Measurements from ENCODE around the gene GMIP.
A peak's percentile ranks its signal among the peaks of the same experiment; 100 is the strongest.

GMIP gene

DNA sequence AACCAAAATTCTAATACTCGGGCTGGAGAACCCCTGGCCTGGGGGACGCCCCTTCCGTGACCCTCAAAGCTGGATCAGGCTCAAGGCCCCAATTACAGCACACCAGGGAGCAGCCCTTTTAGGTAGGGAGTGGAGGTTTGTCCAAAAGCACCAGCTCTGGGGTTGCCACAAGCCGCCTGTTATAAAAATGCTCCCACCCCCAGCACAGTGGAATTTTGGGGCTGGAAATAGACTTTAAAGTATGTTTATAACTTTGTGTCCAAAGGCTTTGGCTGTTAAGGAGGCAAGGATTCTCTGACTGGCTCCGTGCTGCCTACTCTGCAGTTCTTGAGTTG is 564 bp upstream of the GMIP start:
- H3K4me3 ChIP-seq (ENCODE audit: low read depth, low read length): peak overlapping the region; percentile 93
- TF ChIP-seq, protein P1, sequence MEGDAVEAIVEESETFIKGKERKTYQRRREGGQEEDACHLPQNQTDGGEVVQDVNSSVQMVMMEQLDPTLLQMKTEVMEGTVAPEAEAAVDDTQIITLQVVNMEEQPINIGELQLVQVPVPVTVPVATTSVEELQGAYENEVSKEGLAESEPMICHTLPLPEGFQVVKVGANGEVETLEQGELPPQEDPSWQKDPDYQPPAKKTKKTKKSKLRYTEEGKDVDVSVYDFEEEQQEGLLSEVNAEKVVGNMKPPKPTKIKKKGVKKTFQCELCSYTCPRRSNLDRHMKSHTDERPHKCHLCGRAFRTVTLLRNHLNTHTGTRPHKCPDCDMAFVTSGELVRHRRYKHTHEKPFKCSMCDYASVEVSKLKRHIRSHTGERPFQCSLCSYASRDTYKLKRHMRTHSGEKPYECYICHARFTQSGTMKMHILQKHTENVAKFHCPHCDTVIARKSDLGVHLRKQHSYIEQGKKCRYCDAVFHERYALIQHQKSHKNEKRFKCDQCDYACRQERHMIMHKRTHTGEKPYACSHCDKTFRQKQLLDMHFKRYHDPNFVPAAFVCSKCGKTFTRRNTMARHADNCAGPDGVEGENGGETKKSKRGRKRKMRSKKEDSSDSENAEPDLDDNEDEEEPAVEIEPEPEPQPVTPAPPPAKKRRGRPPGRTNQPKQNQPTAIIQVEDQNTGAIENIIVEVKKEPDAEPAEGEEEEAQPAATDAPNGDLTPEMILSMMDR (IDR thresholded peaks at IDR 0.05; ENCODE audit: insufficient read depth, low read depth, low read length, missing control alignments): no peak
- no peak for DNase-seq (ENCODE audit: low read depth)

DNA sequence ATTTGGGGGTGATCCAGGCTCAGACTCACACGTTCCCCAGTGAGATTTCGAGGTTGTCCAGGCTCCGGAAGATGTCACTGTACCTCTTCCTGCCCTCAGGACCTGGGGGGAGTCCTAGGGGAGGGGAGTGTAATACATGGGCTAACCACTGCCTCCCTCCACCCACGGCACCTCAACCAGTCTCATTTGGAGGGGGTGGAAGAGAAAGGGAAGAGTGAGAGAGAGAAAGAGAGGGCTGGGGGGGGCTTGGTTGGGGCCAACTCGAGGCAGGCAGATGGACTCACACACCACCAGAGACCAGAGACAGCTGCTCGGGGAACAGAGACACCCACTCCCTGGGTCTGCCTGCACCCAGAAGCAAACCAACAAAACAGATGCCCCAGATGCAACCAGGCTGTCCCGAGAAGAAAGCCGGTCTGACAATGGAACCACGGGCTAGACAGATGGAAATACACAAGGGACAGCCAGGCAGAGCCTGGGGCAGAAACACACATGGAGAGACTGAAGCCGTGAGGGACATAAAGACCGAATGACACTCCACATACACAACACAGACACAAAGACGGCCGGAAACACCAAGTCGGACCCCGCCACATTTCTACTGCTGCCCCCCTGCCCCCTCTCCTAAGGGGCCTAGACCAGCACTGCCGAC is 825 bp downstream of the GMIP start:
- TF ChIP-seq, protein P1 (IDR thresholded peaks at IDR 0.05; ENCODE audit: insufficient read depth, low read depth, low read length, missing control alignments): no peak
- H3K4me3 ChIP-seq (ENCODE audit: low read depth, low read length): peak overlapping the region; percentile 93
- peak; percentile 72 for DNase-seq (ENCODE audit: low read depth)

DNA sequence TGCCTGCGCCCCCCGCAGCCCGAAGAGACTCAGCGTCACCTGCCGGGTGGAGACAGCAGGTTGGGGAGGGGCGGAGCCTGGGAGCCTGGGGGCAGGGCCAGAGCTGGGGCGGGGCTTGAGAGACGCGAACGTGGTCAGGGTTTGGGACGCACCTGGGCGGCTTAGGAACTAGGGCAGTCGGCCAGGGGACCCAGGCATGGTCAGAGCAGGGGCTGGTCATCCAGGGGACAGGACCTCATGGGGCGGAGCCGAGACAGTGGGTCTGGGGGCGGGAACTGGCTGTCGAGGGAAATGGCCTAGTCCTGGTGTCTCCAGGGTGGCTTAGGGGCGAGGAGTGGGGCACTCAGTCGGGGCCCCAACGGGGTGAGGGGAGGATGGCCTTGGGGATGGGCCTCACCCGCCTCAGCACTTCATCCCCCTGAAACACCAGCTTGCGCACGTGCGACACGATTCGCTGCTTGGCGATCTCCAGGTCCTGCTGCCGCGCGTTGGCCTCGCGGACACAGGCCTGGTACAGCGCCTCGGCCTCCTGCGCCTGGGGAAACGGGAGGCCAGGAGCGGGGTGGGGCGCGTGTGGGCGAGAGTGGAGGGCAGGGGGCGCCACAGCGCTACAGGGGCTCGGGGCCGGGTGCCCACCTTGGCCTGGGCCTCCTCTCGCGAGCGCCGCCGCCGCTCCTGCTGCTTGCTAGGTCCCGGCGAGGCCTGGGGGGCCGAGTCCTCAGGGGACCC is 5.8 kb downstream of the GMIP start:
- TF ChIP-seq, protein P1 (IDR thresholded peaks at IDR 0.05; ENCODE audit: insufficient read depth, low read depth, low read length, missing control alignments): no peak
- no peak for DNase-seq (ENCODE audit: low read depth)
- no peak overlapping the region for H3K4me3 ChIP-seq (ENCODE audit: low read depth, low read length)

DNA sequence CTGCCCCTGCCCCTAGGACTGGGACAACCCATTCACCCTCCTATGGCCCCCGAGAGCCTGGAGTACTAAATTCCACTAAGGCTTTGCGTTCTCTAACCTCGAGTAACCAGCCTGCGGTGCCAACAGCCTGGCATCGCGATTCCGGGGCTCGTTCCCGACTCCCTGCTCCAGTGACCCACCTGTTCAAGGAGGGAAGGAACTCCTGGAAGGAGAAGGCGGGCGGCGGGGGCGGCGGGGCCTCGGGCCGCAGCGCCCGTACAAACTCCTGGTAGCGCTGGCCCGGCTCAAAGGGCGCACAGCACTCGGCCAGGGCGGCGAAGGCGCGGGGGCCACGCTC is 6.3 kb downstream of the GMIP start:
- DNase-seq (ENCODE audit: low read depth): no peak
- no peak overlapping the region for H3K4me3 ChIP-seq (ENCODE audit: low read depth, low read length)

DNA sequence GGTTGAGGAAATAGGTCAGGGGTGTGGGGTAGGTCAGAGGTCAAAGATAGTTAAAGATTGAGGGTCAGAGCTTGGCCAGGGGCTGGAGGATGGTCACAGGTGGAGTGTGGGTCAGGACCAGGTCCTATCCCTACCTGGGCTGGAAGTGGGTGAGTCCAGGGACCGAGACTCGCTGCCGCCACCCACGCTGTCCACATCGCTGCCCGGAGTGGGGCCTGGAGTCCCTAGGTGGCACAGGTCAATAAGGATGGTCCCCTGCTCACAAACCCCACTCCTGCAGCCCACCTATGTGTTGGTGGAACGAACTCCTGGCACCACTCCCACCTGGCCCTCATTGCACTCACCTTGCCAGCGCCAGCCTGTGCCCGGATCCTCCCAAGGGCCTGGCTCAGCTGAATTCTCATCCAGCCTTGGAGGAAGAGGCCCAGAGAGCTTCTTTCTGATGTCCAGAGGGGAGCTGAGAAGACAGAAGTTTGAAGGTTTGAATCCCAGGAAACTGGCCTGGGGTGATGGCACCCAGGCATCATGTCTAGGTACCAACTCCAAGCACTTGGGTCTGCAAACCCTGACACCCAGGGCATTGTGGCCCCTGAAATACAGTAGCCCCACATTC is 6.8 kb downstream of the GMIP start:
- no peak for DNase-seq (ENCODE audit: low read depth)
- H3K4me3 ChIP-seq (ENCODE audit: low read depth, low read length): no peak overlapping the region
- TF ChIP-seq, protein P1 (IDR thresholded peaks at IDR 0.05; ENCODE audit: insufficient read depth, low read depth, low read length, missing control alignments): no peak

More for the DNA sequence above, 6.3 kb downstream of the GMIP start:
- TF ChIP-seq, protein P1 (IDR thresholded peaks at IDR 0.05; ENCODE audit: insufficient read depth, low read depth, low read length, missing control alignments): no peak

DNA sequence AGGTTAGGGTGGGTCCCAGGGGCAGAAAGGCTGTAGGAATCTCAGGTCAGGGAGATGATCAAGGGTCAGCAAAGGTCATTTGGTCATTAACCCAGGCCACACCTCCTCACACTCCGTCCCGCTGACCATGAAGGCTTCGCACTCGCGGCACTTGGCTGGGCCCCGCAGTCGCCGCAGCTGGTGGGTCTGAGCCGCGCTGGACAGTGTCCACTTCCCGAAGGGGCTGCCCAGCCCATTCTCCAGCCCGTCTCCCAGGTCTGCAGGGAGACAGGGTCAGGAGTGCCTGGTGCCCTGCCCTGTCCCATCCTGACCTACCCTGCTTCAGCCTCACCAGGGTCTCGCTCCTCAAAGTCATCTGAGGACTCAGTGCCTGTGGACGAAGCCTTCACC is 8.1 kb downstream of the GMIP start:
- H3K4me3 ChIP-seq (ENCODE audit: low read depth, low read length): no peak overlapping the region

More for the DNA sequence above, 8.1 kb downstream of the GMIP start:
- TF ChIP-seq, protein P1 (IDR thresholded peaks at IDR 0.05; ENCODE audit: insufficient read depth, low read depth, low read length, missing control alignments): no peak
- no peak for DNase-seq (ENCODE audit: low read depth)

Data from GM12865 (cell line).